Esophagus muscularis mucosa (tissue), 4 donors: ENCODE measurements around the gene RASAL1. TPM values are rescaled to one million over a fixed set of nuclear protein-coding genes. Genes with fewer than 3 reads are reported as not detected.
A peak's percentile ranks its signal among the peaks of the same experiment; 100 is the strongest.

Experiments used
- DNase-seq: peaks from one replicate; pipeline ENCODE4 v3.0.0-alpha.2; 2017; ENCODE audit errors: extremely low spot score
- H3K27ac ChIP-seq, 4 donors: fragments of 200-600 bp; sonication (generic); replicated peaks in 1 of 4; 1 replicate in 3 of 4; 2 replicates in 1 of 4; pipeline ENCODE4 v1.5.1; 2016 to 2019; ENCODE audit warnings: mild to moderate bottlenecking in 1 of 4
- H3K27me3 ChIP-seq, 4 donors: fragments of 200-600 bp; sonication (generic); one replicate each; pipeline versions ENCODE4 v1.5.1 to v1.6.0; 2016 to 2019
- H3K36me3 ChIP-seq, 4 donors: fragments of 200-600 bp; sonication (generic); one replicate each; pipeline ENCODE4 v1.5.1; 2016 to 2019
- H3K4me1 ChIP-seq, 4 donors: fragments of 200-600 bp; sonication (generic); one replicate each; pipeline ENCODE4 v1.5.1; 2016 to 2019
- H3K4me3 ChIP-seq, 4 donors: fragments of 200-600 bp; sonication (generic); 1 replicate in 2 of 4; 2 replicates in 2 of 4; pipeline ENCODE4 v1.5.1; 2016 to 2019; ENCODE audit warnings: mild to moderate bottlenecking in 4 of 4, moderate library complexity in 1 of 4
- H3K9me3 ChIP-seq, 4 donors: fragments of 200-600 bp; sonication (generic); 1 replicate in 3 of 4; 2 replicates in 1 of 4; pipeline ENCODE4 v1.5.1; 2016 to 2019
- EP300 ChIP-seq: sonication (generic); formaldehyde crosslinking; IDR thresholded peaks from one replicate; pipeline ENCODE4 v1.6.1; 2017; ENCODE audit warnings: antibody characterized with exemption
- POLR2A ChIP-seq: fragments of 450-650 bp; IDR thresholded peaks from one replicate; pipeline ENCODE4 v1.6.1; 2017; ENCODE audit warnings: antibody characterized with exemption, moderate library complexity, mild to moderate bottlenecking, low read depth
- POLR2AphosphoS5 ChIP-seq, 2 donors: sonication (generic); formaldehyde crosslinking; IDR thresholded peaks; one replicate each; pipeline ENCODE4 v1.6.1; 2017; ENCODE audit warnings: antibody characterized with exemption in 2 of 2
- WGBS: methylation state at CpG from one replicate; pipeline ENCODE4 v1.1.5; 2018; 5-methylcytosine and 5-hydroxymethylcytosine counted together
- intact Hi-C: fragments of 100-400 bp; cut with DNase I; formaldehyde crosslinking; loops from one replicate; pipeline ENCODE4 v1.15.1; 2023
- total RNA-seq, 4 donors: library from RNA; depleted of rRNA; stranded (reverse); fragments of >200 nt; gene quantifications; one replicate each; pipeline versions ENCODE4 v1.1.0 to v1.2.1, GENCODE V29; 2016
- TF ChIP-seq, protein P1 (sequence below), 3 experiments: fragments of 200-600 bp in 2 of 3; fragments of 450-650 bp in 1 of 3; sonication (generic) in 2 of 3; IDR thresholded peaks; one replicate each; pipeline ENCODE4 v1.5.1; 2017 to 2019; ENCODE audit warnings: antibody characterized with exemption in 3 of 3, mild to moderate bottlenecking in 2 of 3, moderate library complexity in 1 of 3

The RASAL1 gene
- total RNA-seq, 4 donors from 2014 or later: 0.17 TPM; not detected in 3

GRCh38 chr12:113077057-113077858 is 58.3 kb downstream of the RASAL1 start:
- Histone ChIP-seq H3K4me1 (peaks cover 0 to 2% (median 0%) of the 10 kb centered on the region in 4 donors), H3K27ac (no peak overlapping the region), H3K27me3 (peaks cover 0 to 51% (median 4%) of the 10 kb centered on the region in 4 donors), H3K4me3 (no peak overlapping the region), H3K36me3 (no peaks in the 10 kb centered on the region), H3K9me3 (no peaks in the 10 kb centered on the region)
- DNase-seq: no peak
- 41% methylated on average over 30 of the region's 70 CpGs for WGBS
- no peak for TF ChIP-seq EP300
- intact Hi-C loops: no loop called here

- Histone ChIP-seq H3K9me3 (no peaks in the 10 kb centered on the region), H3K27me3 (peaks cover 0 to 44% (median 4%) of the 10 kb centered on the region in 4 donors), H3K4me1 (peaks cover 0 to 16% (median 7%) of the 10 kb centered on the region in 4 donors), H3K4me3 (no peak overlapping the region), H3K36me3 (no peaks in the 10 kb centered on the region), H3K27ac (no peak overlapping the region)
- no peak for DNase-seq
- WGBS: 78% methylated on average over 4 of the region's 6 CpGs
- TF ChIP-seq, protein P1, sequence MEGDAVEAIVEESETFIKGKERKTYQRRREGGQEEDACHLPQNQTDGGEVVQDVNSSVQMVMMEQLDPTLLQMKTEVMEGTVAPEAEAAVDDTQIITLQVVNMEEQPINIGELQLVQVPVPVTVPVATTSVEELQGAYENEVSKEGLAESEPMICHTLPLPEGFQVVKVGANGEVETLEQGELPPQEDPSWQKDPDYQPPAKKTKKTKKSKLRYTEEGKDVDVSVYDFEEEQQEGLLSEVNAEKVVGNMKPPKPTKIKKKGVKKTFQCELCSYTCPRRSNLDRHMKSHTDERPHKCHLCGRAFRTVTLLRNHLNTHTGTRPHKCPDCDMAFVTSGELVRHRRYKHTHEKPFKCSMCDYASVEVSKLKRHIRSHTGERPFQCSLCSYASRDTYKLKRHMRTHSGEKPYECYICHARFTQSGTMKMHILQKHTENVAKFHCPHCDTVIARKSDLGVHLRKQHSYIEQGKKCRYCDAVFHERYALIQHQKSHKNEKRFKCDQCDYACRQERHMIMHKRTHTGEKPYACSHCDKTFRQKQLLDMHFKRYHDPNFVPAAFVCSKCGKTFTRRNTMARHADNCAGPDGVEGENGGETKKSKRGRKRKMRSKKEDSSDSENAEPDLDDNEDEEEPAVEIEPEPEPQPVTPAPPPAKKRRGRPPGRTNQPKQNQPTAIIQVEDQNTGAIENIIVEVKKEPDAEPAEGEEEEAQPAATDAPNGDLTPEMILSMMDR (IDR thresholded peaks at IDR 0.05): no peak
- TF ChIP-seq POLR2A (no peak), POLR2AphosphoS5 (IDR thresholded peaks at IDR 0.05) (no peak), EP300 (no peak)
- intact Hi-C loops: no loop called here
Measured at GRCh38 chr12:113075137-113075683, 60.4 kb downstream of the RASAL1 start.

GRCh38 chr12:113073586-113073985 is 62.0 kb downstream of the RASAL1 start:
- Histone ChIP-seq H3K27me3 (peaks cover 0 to 33% (median 3%) of the 10 kb centered on the region in 4 donors), H3K9me3 (no peaks in the 10 kb centered on the region), H3K4me1 (peaks cover 0 to 16% (median 9%) of the 10 kb centered on the region in 4 donors), H3K4me3 (no peak overlapping the region), H3K36me3 (no peaks in the 10 kb centered on the region), H3K27ac (no peak overlapping the region)
- TF ChIP-seq, protein P1 (IDR thresholded peaks at IDR 0.05): no peak
- TF ChIP-seq POLR2A (no peak), EP300 (no peak), POLR2AphosphoS5 (IDR thresholded peaks at IDR 0.05) (no peak)
- DNase-seq: no peak
- intact Hi-C loops: no loop called here
- WGBS: 80% methylated on average over 3 of the region's 3 CpGs

GRCh38 chr12:113072136-113072535 is 63.4 kb downstream of the RASAL1 start:
- Histone ChIP-seq H3K27me3 (peaks cover 0 to 28% (median 0%) of the 10 kb centered on the region in 4 donors), H3K9me3 (no peaks in the 10 kb centered on the region), H3K4me1 (peaks cover 0 to 16% (median 9%) of the 10 kb centered on the region in 4 donors), H3K36me3 (no peaks in the 10 kb centered on the region), H3K27ac (no peak overlapping the region), H3K4me3 (no peak overlapping the region)
- intact Hi-C loops: no loop called here
- no peak for TF ChIP-seq EP300
- TF ChIP-seq POLR2A: no peak
- DNase-seq: no peak
- WGBS: 79% methylated on average over 3 of the region's 3 CpGs

GRCh38 chr12:113071135-113072112 is 64.1 kb downstream of the RASAL1 start:
- Histone ChIP-seq H3K36me3 (no peaks in the 10 kb centered on the region), H3K27ac (peak overlapping the region in 3 of 4 donors; percentile 49 to 64 (median 51)), H3K9me3 (no peaks in the 10 kb centered on the region), H3K4me1 (peaks cover 0 to 16% (median 9%) of the 10 kb centered on the region in 4 donors), H3K27me3 (peaks cover 0 to 28% (median 0%) of the 10 kb centered on the region in 4 donors), H3K4me3 (no peak overlapping the region)
- WGBS: 80% methylated on average over 17 of the region's 21 CpGs
- TF ChIP-seq POLR2AphosphoS5 (IDR thresholded peaks at IDR 0.05) (no peak), EP300 (no peak), POLR2A (no peak)
- TF ChIP-seq, protein P1 (IDR thresholded peaks at IDR 0.05): no peak
- no peak for DNase-seq
- intact Hi-C loops: no loop called here
